Caco-2 (cell line): ENCODE measurements around the gene ENDOV. TPM values are rescaled to one million over a fixed set of nuclear protein-coding genes. Genes with fewer than 3 reads are reported as not detected.
A peak's percentile ranks its signal among the peaks of the same experiment; 100 is the strongest.

Experiments
- BruUV-seq: library from RNA; stranded (reverse); fragments of 400-500 nt; replicated peaks from 2 replicates; lab custom pipeline; 2021; lab: Mats Ljungman, UMichigan
- CTCF ChIA-PET: fragments of 300-600 bp; sonication (Branson Sonifier 250); formaldehyde crosslinking; loops from one replicate; lab custom pipeline; 2022; ENCODE audit warnings: antibody characterized with exemption; lab: Charles Lee
- POLR2A ChIA-PET: fragments of 300-600 bp; sonication (Branson Sonifier 250); formaldehyde crosslinking; loops from one replicate; lab custom pipeline; 2022; ENCODE audit warnings: antibody characterized with exemption; lab: Charles Lee
- DNase-seq, 2 experiments: peaks; one replicate each; pipeline versions ENCODE4 v3.0.0 to v3.0.0-alpha.2; 2020 to 2022
- H3K27me3 ChIP-seq: replicated peaks from 2 replicates; pipeline ENCODE4 v1.6.0; 2011; ENCODE audit warnings: low read length; ENCODE audit not compliant: control insufficient read depth, insufficient read depth
- H3K36me3 ChIP-seq: 2 replicates; pipeline ENCODE4 v1.5.1; 2011; ENCODE audit warnings: low read length; ENCODE audit not compliant: control insufficient read depth, insufficient read depth
- H3K4me1 ChIP-seq: fragments of 250-450 bp; sonication (Bioruptor Pico); 2 replicates; pipeline ENCODE4 v1.5.1; 2020; ENCODE audit warnings: mild to moderate bottlenecking
- H3K4me3 ChIP-seq: 2 replicates; pipeline ENCODE4 v1.5.1; 2011; ENCODE audit warnings: low read depth, mild to moderate bottlenecking, control low read depth, low read length
- H3K9me3 ChIP-seq: fragments of 250-450 bp; sonication (Bioruptor Pico); 2 replicates; pipeline ENCODE4 v1.5.1; 2020; ENCODE audit warnings: mild to moderate bottlenecking, moderate library complexity
- H3K27ac Mint-ChIP-seq: one replicate; pipeline ENCODE4 v1.8.0; 2022; ENCODE audit warnings: mixed read lengths; ENCODE audit not compliant: unreplicated experiment
- H3K27me3 Mint-ChIP-seq: one replicate; pipeline ENCODE4 v1.8.0; 2022; ENCODE audit warnings: mixed read lengths; ENCODE audit not compliant: insufficient read depth, unreplicated experiment
- H3K36me3 Mint-ChIP-seq: one replicate; pipeline ENCODE4 v1.8.0; 2022; ENCODE audit warnings: mild to moderate bottlenecking, mixed read lengths; ENCODE audit not compliant: insufficient read depth, unreplicated experiment
- H3K4me1 Mint-ChIP-seq: one replicate; pipeline ENCODE4 v1.8.0; 2022; ENCODE audit warnings: low read depth, mixed read lengths; ENCODE audit not compliant: unreplicated experiment
- H3K4me3 Mint-ChIP-seq: one replicate; pipeline ENCODE4 v1.8.0; 2022; ENCODE audit warnings: mild to moderate bottlenecking, moderate library complexity, mixed read lengths; ENCODE audit not compliant: unreplicated experiment
- H3K9me3 Mint-ChIP-seq: one replicate; pipeline ENCODE4 v1.8.0; 2022; ENCODE audit warnings: mixed read lengths; ENCODE audit not compliant: unreplicated experiment
- CTCF ChIP-seq, 2 experiments: fragments of 200-600 bp in 1 of 2; IDR thresholded peaks; 1 replicate in 1 of 2; 2 replicates in 1 of 2; pipeline versions ENCODE4 v1.5.1 to v1.8.0; 2011 to 2022; ENCODE audit warnings: antibody characterized with exemption in 1 of 2, control low read depth in 1 of 2, inconsistent platforms in 1 of 2, low read depth in 1 of 2, low read length in 1 of 2, mild to moderate bottlenecking in 1 of 2, moderate library complexity in 1 of 2; ENCODE audit not compliant: insufficient read depth in 1 of 2, severe bottlenecking in 1 of 2, unreplicated experiment in 1 of 2
- intact Hi-C: fragments of 100-400 bp; cut with micrococcal nuclease; formaldehyde crosslinking; loops from one replicate; pipeline ENCODE4 v1.10.0; 2022; ENCODE audit not compliant: unreplicated experiment
- total RNA-seq: library from RNA; stranded (reverse); gene quantifications from 2 replicates; pipeline ENCODE4 v1.2.3, GENCODE V29; 2022

The ENDOV gene
- total RNA-seq, 1 experiment from 2014 or later, result 21.5 TPM

- POLR2A ChIA-PET, result interaction anchor here (1.2 kb wide), 1 partner anchor 11 kb away, joined by 4 read pairs; no protein-coding TSS in a partner anchor
- no peak for DNase-seq
- CTCF ChIA-PET, result no interaction called here
- no peaks in the 10 kb centered on the region for H3K36me3 Mint-ChIP-seq
- no peaks in the 10 kb centered on the region for H3K9me3 Mint-ChIP-seq
- no peak overlapping the region for H3K4me3 ChIP-seq
- no peak for TF ChIP-seq CTCF (IDR thresholded peaks at IDR 0.05; ENCODE audit: insufficient read depth in 1 of 2, low read depth in 1 of 2, low read length in 1 of 2, severe bottlenecking in 1 of 2, unreplicated experiment in 1 of 2)
- no TSS peak for BruUV-seq
- H3K9me3 ChIP-seq, result no peaks in the 10 kb centered on the region
- H3K27me3 Mint-ChIP-seq, result peaks cover 34% of the 10 kb centered on the region
- H3K4me1 Mint-ChIP-seq, result no peaks in the 10 kb centered on the region
- H3K27ac Mint-ChIP-seq, result no peak overlapping the region
- no peaks in the 10 kb centered on the region for H3K27me3 ChIP-seq
- H3K4me1 ChIP-seq, result no peaks in the 10 kb centered on the region
- intact Hi-C loops, result no loop called here
- no peak overlapping the region for H3K4me3 Mint-ChIP-seq
- no peaks in the 10 kb centered on the region for H3K36me3 ChIP-seq
Observed at GRCh38 chr17:80465327-80465974, 50.5 kb downstream of the ENDOV start.

GRCh38 chr17:80466188-80466705 lies 51.3 kb downstream of the ENDOV start:
- Mint-ChIP-seq H3K27me3 (peaks cover 35% of the 10 kb centered on the region), H3K4me1 (no peaks in the 10 kb centered on the region), H3K4me3 (no peak overlapping the region), H3K27ac (no peak overlapping the region), H3K36me3 (no peaks in the 10 kb centered on the region), H3K9me3 (no peaks in the 10 kb centered on the region)
- no peaks in the 10 kb centered on the region for H3K9me3 ChIP-seq
- ChIA-PET CTCF (no interaction called here), POLR2A (interaction anchor here (1.2 kb wide), 1 partner anchor 12 kb away, joined by 4 read pairs; no protein-coding TSS in a partner anchor)
- no peak for TF ChIP-seq CTCF (IDR thresholded peaks at IDR 0.05; ENCODE audit: insufficient read depth in 1 of 2, low read depth in 1 of 2, low read length in 1 of 2, severe bottlenecking in 1 of 2, unreplicated experiment in 1 of 2)
- intact Hi-C loops, result no loop called here
- no peak for DNase-seq
- H3K4me1 ChIP-seq, result no peaks in the 10 kb centered on the region
- BruUV-seq, result no TSS peak
- no peak overlapping the region for H3K4me3 ChIP-seq
- no peaks in the 10 kb centered on the region for H3K36me3 ChIP-seq
- no peaks in the 10 kb centered on the region for H3K27me3 ChIP-seq

GRCh38 chr17:80468242-80468641 lies 53.3 kb downstream of the ENDOV start:
- CTCF ChIA-PET, result no interaction called here
- H3K9me3 Mint-ChIP-seq, result no peaks in the 10 kb centered on the region
- no peak overlapping the region for H3K4me3 Mint-ChIP-seq
- Histone ChIP-seq H3K4me1 (no peaks in the 10 kb centered on the region), H3K4me3 (no peak overlapping the region), H3K9me3 (no peaks in the 10 kb centered on the region), H3K36me3 (no peaks in the 10 kb centered on the region), H3K27me3 (no peaks in the 10 kb centered on the region; the same call in 1 of the 2 replicates)
- peaks cover 46% of the 10 kb centered on the region for H3K27me3 Mint-ChIP-seq
- H3K4me1 Mint-ChIP-seq, result no peaks in the 10 kb centered on the region
- intact Hi-C loops, result no loop called here
- TF ChIP-seq CTCF (IDR thresholded peaks at IDR 0.05; ENCODE audit: insufficient read depth in 1 of 2, low read depth in 1 of 2, low read length in 1 of 2, severe bottlenecking in 1 of 2, unreplicated experiment in 1 of 2), result no peak
- POLR2A ChIA-PET, result no interaction called here
- H3K27ac Mint-ChIP-seq, result no peak overlapping the region
- H3K36me3 Mint-ChIP-seq, result no peaks in the 10 kb centered on the region
- BruUV-seq, result no TSS peak
- peak in 1 of 2 experiments; percentile 47 for DNase-seq
